A673 (cell line): Measurements from ENCODE around the gene LAMB4. TPM values are rescaled to one million over a fixed set of nuclear protein-coding genes. Genes with fewer than 3 reads are reported as not detected.

ENCODE experiments used
- BruUV-seq: library from RNA; stranded (reverse); fragments of 400-500 nt; replicated peaks from 2 replicates; lab custom pipeline; 2021; lab: Mats Ljungman, UMichigan
- CTCF ChIA-PET: fragments of 300-600 bp; sonication (Branson Sonifier 250); formaldehyde crosslinking; loops from one replicate; lab custom pipeline; 2022; ENCODE audit warnings: antibody characterized with exemption; lab: Charles Lee
- POLR2A ChIA-PET: fragments of 300-600 bp; sonication (Branson Sonifier 250); formaldehyde crosslinking; loops from one replicate; lab custom pipeline; 2022; ENCODE audit warnings: antibody characterized with exemption; ENCODE audit not compliant: low non-redundant PET; lab: Charles Lee
- DNase-seq: peaks from one replicate; pipeline ENCODE4 v3.0.0-alpha.2; 2015; ENCODE audit warnings: low spot score
- H3K27ac ChIP-seq: fragments of 200-600 bp; sonication (generic); 2 replicates; pipeline ENCODE4 v1.5.1; 2016; ENCODE audit warnings: mixed run types, low read depth, mild to moderate bottlenecking, mixed read lengths, antibody characterized with exemption, low read length; ENCODE audit not compliant: poor library complexity, severe bottlenecking
- H3K27me3 ChIP-seq: fragments of 200-600 bp; sonication (generic); replicated peaks from 2 replicates; pipeline ENCODE4 v1.6.1; 2017; ENCODE audit warnings: mixed run types, low read depth, mild to moderate bottlenecking, mixed read lengths, antibody characterized with exemption, low read length; ENCODE audit not compliant: insufficient read depth, poor library complexity
- H3K36me3 ChIP-seq: fragments of 200-600 bp; sonication (generic); 2 replicates; pipeline ENCODE4 v1.6.1; 2016; ENCODE audit warnings: mixed run types, mild to moderate bottlenecking, mixed read lengths, antibody characterized with exemption, low read length; ENCODE audit not compliant: insufficient read depth, poor library complexity, severe bottlenecking
- H3K4me1 ChIP-seq: fragments of 200-600 bp; sonication (generic); 2 replicates; pipeline ENCODE4 v1.6.1; 2017; ENCODE audit warnings: mixed run types, mild to moderate bottlenecking, mixed read lengths, antibody characterized with exemption, low read length; ENCODE audit not compliant: insufficient read depth, poor library complexity, severe bottlenecking
- H3K4me3 ChIP-seq: fragments of 200-600 bp; sonication (generic); 2 replicates; pipeline ENCODE4 v1.5.1; 2016; ENCODE audit warnings: low read depth, mixed run types, mild to moderate bottlenecking, mixed read lengths, low read length; ENCODE audit not compliant: poor library complexity, severe bottlenecking
- H3K9me3 ChIP-seq: fragments of 200-600 bp; sonication (generic); 2 replicates; pipeline ENCODE4 v1.6.1; 2016; ENCODE audit warnings: mixed run types, low read depth, mild to moderate bottlenecking, mixed read lengths, antibody characterized with exemption, low read length; ENCODE audit not compliant: poor library complexity, severe bottlenecking
- EZH2 ChIP-seq: fragments of 200-600 bp; sonication (generic); IDR thresholded peaks from 2 replicates; pipeline ENCODE4 v1.6.1; 2017; ENCODE audit warnings: borderline replicate concordance, low read depth, mild to moderate bottlenecking, mixed read lengths, antibody characterized with exemption, low read length; ENCODE audit not compliant: poor library complexity, severe bottlenecking
- intact Hi-C: fragments of 100-400 bp; cut with micrococcal nuclease; formaldehyde crosslinking; loops from one replicate; pipeline ENCODE4 v1.10.0; 2022; ENCODE audit not compliant: unreplicated experiment
- total RNA-seq: library from RNA; stranded (reverse); gene quantifications from 2 replicates; pipeline ENCODE4 v1.2.3, GENCODE V29; 2021
- TF ChIP-seq, protein P1 (sequence below): fragments of 300-800, 200-600 bp; sonication (generic); conservative IDR thresholded peaks from 2 replicates; pipeline ENCODE4 v1.5.1; 2017; ENCODE audit warnings: low read depth, mild to moderate bottlenecking, antibody characterized with exemption, low read length, moderate library complexity, mixed read lengths

Gene LAMB4
- total RNA-seq, 1 experiment from 2014 or later = 0.21 TPM

DNA sequence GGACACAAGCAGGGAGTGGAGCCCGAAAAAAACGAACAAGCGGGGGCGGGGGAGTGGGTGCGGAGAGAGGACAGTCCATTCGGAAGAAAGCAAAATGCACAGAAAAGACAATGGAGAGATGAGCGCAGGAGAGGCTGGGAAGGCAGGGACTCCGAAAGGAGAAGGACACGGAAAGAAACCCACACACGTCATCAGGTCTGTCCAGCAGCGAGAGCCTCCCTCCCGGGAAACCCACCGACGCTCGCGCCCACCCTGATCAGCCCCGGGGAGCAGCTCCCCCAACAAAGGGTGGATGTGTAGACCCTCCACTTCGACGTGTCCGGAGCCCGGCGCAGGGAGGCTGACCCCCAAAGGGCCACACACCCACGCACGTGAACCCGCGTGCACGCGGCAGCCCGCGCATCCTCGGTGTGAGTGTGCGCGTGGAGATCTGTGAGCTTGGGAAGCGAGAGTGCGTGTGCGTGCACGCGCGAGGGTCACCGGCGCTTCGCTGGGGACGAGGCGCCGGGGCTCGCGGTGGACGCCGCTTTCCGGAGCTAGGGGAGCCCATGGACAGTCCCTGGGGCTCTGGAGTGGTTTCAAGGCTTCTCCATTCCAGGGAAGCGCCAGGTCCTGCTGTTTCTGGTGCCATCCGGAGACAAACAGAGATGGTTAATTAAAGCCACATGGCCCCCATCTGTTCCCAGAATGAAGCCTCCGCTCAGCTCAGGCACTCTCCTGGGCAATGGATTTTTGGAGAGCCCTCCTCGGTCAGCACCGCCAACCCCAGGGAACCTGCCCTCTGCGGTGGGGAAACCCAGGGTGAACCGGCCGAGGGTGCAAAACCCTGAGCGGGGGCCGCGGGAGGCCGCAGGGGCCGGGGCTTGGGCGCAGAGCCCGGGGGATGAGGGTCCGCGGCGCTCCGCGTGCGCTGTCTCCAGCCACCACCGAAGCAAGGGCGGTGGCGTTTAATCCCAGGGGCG is 128.1 kb downstream of the LAMB4 start:
- no peaks in the 10 kb centered on the region for H3K27me3 ChIP-seq
- BruUV-seq = no TSS peak
- peak overlapping the region; percentile 92 for H3K27ac ChIP-seq
- H3K4me3 ChIP-seq = peak overlapping the region; percentile 76
- POLR2A ChIA-PET = interaction anchor here (0.5 kb wide), 1 partner anchor 467 kb away, joined by 9 read pairs; no protein-coding TSS in a partner anchor
- TF ChIP-seq, protein P1, sequence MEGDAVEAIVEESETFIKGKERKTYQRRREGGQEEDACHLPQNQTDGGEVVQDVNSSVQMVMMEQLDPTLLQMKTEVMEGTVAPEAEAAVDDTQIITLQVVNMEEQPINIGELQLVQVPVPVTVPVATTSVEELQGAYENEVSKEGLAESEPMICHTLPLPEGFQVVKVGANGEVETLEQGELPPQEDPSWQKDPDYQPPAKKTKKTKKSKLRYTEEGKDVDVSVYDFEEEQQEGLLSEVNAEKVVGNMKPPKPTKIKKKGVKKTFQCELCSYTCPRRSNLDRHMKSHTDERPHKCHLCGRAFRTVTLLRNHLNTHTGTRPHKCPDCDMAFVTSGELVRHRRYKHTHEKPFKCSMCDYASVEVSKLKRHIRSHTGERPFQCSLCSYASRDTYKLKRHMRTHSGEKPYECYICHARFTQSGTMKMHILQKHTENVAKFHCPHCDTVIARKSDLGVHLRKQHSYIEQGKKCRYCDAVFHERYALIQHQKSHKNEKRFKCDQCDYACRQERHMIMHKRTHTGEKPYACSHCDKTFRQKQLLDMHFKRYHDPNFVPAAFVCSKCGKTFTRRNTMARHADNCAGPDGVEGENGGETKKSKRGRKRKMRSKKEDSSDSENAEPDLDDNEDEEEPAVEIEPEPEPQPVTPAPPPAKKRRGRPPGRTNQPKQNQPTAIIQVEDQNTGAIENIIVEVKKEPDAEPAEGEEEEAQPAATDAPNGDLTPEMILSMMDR = no peak
- TF ChIP-seq EZH2 = no peak
- no peaks in the 10 kb centered on the region for H3K9me3 ChIP-seq
- H3K36me3 ChIP-seq = peaks cover 20% of the 10 kb centered on the region
- intact Hi-C loops = loop anchor here (2.0 kb wide), 1 partner anchor 95 kb away; no protein-coding TSS in a partner anchor
- peak; percentile 78 for DNase-seq
- CTCF ChIA-PET = interaction anchor here (1.0 kb wide), 1 partner anchor 131 kb away, joined by 3 read pairs; no protein-coding TSS in a partner anchor
- peaks cover 45% of the 10 kb centered on the region for H3K4me1 ChIP-seq

DNA sequence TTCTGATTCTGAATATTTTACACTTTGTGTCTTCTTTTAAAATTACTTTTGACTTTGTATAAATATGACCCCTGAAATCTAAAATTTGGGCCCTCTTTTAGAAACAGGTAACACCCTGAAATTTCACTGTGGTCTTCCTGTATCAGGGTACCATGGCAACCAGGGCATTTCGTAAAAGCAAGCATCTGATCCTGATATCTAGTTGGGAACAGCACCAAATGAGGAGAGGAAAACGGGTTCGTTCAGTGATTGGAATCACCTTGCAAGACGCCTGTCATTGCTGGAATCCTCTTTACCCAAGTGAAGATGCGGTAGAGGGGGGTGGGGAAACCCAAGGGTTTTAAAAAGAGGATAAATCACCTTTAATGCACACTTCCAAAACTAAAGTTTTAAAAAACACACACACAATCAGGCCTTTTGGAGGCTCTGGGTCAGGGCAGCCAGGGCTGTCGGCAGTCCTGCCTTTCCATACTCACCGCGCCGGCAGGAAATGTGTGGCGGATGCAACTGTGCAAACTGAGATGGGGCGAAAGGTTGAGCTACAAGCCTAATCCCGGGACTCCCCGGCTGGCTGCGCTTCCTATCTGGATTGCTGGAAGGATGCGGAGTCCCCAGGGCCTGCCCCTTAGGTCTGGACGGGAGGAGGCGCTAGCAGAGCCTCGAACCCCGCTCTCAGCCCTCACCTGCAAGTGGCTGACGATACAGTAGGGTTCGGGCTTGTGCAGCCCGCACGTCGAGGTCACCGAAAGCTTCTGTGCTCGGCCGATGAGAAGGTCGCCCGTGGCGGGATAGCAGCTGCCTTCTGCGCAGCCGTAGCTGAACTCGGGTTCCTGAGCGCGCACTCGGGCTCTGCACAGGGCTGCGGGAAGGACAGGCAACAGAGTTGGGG is 129.0 kb downstream of the LAMB4 start:
- intact Hi-C loops = no loop called here
- ChIA-PET POLR2A (interaction anchor here (0.5 kb wide), 1 partner anchor 10 kb away, joined by 8 read pairs; no protein-coding TSS in a partner anchor), CTCF (interaction anchor here (1.0 kb wide), 1 partner anchor 132 kb away, joined by 3 read pairs; no protein-coding TSS in a partner anchor)
- TF ChIP-seq, protein P1 = peak; percentile 50
- TF ChIP-seq EZH2 = no peak
- Histone ChIP-seq H3K27ac (peak overlapping the region; percentile 92), H3K36me3 (peaks cover 20% of the 10 kb centered on the region), H3K27me3 (no peaks in the 10 kb centered on the region), H3K4me1 (peaks cover 52% of the 10 kb centered on the region), H3K4me3 (peak overlapping the region; percentile 76), H3K9me3 (no peaks in the 10 kb centered on the region)
- no TSS peak for BruUV-seq
- DNase-seq = peak; percentile 63

DNA sequence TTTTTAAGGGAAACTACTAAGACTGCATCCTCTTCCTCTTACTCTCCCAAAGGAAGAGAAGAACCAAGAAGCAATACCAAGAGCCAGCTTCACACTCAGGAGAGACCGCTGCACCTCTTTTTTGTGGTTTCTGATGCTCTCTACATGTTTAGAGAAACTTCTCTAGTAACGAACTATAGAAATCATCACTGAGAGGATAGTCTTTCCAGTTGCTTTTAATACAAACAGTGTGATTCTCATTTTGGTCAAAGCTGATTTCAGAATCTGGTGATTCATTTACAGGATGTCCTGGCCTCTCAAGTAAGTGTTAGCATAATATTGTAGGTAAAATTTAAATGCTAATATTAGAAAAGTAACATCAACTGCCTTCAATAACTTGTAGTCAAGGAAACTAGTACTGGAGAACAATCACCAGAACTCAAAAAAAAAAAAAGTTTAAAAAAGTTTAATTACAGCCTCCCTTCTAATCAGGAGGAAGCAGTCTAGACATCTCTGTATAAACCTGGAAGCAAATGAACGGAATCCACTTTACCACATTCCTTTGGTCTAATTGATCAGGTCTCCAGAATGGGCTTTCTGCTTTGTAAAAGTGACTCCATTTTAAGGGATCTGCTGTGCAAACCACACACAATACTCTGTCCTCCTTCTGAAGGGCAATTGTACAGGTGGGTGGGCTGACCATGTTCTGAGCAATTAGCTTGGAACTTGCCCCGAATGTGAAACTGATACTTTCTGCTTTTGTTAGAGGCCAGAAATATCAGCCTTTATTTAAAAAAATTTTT is 130.2 kb downstream of the LAMB4 start:
- Histone ChIP-seq H3K4me1 (peaks cover 62% of the 10 kb centered on the region), H3K27me3 (no peaks in the 10 kb centered on the region)
- intact Hi-C loops = no loop called here

More for the DNA sequence above, 130.2 kb downstream of the LAMB4 start:
- ChIA-PET CTCF (interaction anchor here (0.7 kb wide), 1 partner anchor 22 kb away, joined by 5 read pairs; no protein-coding TSS in a partner anchor), POLR2A (no interaction called here)
- Histone ChIP-seq H3K36me3 (peaks cover 20% of the 10 kb centered on the region), H3K27ac (peak overlapping the region; percentile 40), H3K9me3 (no peaks in the 10 kb centered on the region), H3K4me3 (no peak overlapping the region)
- BruUV-seq = no TSS peak
- no peak for TF ChIP-seq EZH2
- TF ChIP-seq, protein P1 = no peak
- DNase-seq = no peak
